Stimulated activated CD4-positive, alpha-beta T cell treated with anti-CD3 and anti-CD28 coated beads, TNF-alpha, amount 100 ng/mL, for 24 hours (primary cell): ENCODE data around the gene LONRF2.
A peak's percentile ranks its signal among the peaks of the same experiment; 100 is the strongest.

Experiments
- DNase-seq, 3 experiments: peaks; one replicate each; pipeline ENCODE4 v3.0.0-alpha.2; 2020; ENCODE audit warnings: low read depth in 3 of 3

The LONRF2 gene

GRCh38 chr2:100275200-100275589, 47.1 kb downstream of the LONRF2 start:
- no peak for DNase-seq

DNA sequence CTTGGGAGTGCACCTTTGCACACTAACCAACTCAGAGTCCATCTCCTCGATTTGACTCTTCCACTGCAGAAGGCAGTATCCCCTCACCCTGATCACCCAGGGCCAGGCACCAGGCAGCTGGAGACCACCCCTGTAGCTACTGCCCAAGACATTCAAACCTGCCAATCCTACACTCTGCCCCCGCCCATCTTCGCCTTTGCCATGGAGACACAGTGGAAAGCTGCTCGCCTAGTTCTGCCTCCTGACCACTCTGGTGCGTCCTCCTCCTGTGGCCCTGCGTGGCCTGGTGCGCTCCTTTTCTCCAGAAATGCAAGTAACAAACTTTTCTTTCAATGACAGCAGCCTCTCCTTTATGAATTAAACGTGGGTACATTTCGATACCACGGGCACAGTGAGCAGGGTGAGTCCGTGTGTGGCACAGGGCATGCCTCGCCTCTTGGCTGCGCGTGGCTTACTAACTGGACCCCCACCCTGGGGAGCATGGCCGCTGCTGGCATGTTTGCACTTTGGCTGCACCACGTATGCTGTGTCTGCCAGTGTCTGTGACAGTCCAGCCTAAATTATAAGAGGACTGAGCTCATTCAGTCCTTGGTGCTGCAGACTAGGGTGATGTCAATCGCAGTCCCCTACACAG, 47.6 kb downstream of the LONRF2 start:
- no peak for DNase-seq

GRCh38 chr2:100274076-100274475, 48.2 kb downstream of the LONRF2 start:
- DNase-seq: no peak

DNA sequence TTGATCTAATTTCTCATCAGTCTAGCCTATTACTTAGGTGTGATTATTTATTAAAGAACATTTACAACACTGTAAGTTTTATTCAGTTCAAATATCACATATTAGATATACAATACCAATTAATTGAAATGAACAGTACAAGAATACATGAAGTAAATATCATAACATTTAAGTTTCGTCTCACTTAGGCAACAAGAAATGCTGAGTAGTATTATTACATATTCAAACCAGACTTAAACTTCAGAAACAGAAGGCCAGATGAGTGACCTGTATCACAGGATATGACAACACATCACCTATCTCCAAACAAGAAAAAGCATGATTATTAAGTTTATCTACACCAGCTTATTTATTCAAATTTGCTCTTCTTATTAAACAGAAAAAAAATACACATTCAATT, 48.9 kb downstream of the LONRF2 start:
- DNase-seq: no peak

DNA sequence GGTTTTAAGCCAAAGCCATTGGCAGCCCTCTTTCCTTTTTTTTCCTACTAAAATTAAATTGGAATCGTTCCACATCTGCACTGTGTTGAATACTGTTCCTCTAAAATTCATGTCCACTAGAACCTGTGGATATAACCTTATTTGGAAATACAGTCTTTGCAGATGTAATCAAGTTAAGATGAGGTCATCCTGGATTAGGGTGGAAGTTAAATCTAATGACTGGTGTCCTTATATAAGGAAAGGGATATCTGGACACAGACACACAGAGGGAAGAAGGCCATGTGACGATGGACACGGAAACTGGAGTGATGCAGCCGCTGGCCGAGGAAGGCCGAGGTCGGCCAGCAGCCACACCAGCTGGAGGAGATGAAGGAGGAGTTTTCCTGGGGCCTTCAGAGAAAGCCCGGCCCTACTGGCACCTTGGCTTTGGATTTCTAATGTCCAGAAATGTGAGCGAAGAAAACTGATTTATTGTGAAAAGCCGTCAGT, 49.4 kb downstream of the LONRF2 start:
- no peak for DNase-seq

- DNase-seq: no peak
These were observed 51.1 kb downstream of the LONRF2 start for GRCh38 chr2:100271210-100271609.

- DNase-seq: no peak
These were observed 51.7 kb downstream of the LONRF2 start for GRCh38 chr2:100270381-100271146.

GRCh38 chr2:100269889-100270288, 52.4 kb downstream of the LONRF2 start:
- no peak for DNase-seq

DNA sequence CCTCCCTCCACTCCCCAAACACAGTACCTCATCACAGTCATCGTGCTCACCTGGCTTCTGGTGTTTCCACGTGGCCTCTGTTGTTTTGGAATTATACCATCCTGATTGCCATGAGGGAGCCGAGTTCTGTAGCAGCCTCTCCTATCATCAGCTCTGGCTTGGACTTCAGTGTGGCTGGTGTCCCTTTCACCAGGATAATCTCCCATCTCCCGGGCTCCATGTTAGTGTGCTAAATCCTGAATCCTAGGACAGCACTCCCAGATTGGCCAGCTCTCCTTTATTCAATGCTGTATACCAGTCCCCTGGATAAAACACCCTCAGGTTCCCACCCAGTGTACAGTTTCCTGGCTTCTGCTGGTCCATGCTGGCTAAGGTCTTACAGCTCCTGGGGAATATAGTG, 53.3 kb downstream of the LONRF2 start:
- DNase-seq: no peak

DNA sequence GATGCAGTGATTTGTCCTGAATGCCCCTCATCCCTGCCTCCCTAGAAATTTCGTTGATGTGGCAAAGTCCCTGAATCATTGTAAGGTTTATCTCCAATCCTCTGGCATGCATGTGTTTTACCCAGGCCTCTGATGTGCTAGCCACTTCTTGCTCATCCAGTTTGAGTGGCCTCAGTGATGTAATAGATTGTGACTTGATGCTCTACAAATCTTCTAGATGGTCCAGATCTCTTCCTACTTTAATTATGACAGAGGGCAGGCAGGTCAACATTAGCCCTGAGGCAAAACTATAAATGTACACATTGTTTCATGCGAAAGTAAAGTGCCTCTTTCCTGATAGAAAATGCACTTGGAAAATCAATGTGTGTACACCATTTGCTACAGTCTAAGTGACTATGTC, 54.5 kb downstream of the LONRF2 start:
- no peak for DNase-seq

- DNase-seq: no peak
These were observed 56.2 kb downstream of the LONRF2 start for GRCh38 chr2:100266126-100266525.

- DNase-seq: no peak
These were observed 57.1 kb downstream of the LONRF2 start for GRCh38 chr2:100265226-100265625.

GRCh38 chr2:100264651-100265050, 57.6 kb downstream of the LONRF2 start:
- DNase-seq: no peak

GRCh38 chr2:100264121-100264520, 58.2 kb downstream of the LONRF2 start:
- DNase-seq: no peak

GRCh38 chr2:100262555-100263320, 59.6 kb downstream of the LONRF2 start:
- DNase-seq: peak; percentile 31 to 53 (median 37)

- DNase-seq: no peak
These were observed 60.3 kb downstream of the LONRF2 start for GRCh38 chr2:100262046-100262445.

DNA sequence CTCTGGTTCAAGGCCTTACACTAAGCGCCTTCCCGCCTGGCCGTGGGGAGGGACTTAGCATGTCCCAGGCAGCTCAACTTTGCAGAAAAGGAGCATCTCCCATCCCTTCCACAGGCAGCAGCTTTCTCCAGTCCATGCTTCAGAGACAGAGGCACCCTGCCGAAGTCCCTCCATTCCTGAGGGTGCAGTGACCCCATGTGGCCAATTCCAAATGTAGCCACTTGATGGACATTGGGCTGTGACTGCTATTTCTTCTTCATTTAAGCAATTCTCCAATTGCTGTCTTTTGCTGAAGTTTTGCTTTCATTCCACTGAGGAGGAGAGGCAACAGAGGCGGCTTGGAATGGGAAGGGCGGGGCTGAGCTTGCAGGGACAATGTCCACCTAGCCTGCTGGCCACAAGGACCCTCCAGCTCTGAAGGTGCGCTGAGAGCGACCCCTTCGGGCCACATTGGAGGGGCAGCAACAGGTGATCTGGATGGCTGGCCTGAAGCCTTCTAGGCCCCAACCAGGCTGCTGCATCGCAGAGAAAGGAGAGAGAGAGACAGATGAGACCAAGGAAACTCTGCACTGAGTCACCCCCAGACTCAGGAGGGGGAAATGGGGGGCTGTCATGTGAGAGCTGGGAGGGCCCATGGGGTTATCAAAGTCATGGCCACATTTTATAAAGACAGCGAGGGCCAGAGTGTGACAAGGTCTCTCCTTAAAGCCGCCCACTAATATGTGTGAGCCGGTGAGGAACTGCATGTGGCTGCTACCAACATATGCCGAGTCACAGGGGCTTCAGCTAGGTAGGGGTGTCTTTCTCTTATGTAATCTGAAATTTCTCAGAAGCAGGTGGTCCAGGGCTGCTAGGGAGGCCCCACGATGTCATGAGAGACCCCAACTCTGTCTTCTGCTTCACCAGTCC, 61.3 kb downstream of the LONRF2 start:
- no peak for DNase-seq

DNA sequence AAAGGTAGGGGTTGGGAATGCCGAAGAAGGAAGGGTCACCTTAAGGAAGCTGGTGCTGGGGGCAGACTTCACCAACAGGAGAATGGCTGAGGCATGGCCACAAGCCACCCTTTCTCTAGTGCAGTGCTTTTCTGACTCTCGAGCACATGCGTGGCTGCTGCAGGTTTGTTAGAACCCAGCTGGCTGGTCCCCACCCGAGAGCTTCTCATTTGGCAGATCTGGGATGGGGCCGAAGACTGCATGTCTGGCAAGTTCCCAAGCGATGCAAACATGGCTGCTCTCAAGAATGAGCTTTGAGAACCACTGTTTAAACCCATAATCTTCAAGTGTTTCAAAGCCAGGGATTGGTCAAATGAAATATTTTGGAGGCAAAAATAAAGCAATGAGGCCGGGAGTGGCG, 63.2 kb downstream of the LONRF2 start:
- DNase-seq: no peak

DNA sequence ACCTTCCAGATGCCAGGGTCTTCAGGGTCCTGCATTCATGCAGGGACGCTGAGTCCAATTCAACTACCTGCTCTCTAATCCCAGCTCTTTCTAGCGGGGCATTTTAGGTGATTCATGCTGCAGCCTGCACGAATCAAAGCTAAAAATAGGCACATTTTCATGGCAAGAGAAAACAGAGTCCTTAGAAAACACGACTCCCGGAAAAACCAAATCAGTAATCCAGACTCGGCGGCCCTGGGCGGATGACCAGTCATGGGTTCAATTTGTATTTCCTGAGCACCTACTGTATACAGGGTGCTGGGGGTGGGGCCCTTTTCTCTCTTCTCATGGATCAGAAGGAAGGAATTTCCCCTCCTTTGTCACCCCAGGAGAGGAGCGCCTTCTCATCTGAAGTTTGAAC, 64.4 kb downstream of the LONRF2 start:
- DNase-seq: no peak

- DNase-seq: no peak
These were observed 65.5 kb downstream of the LONRF2 start for GRCh38 chr2:100256849-100257248.

DNA sequence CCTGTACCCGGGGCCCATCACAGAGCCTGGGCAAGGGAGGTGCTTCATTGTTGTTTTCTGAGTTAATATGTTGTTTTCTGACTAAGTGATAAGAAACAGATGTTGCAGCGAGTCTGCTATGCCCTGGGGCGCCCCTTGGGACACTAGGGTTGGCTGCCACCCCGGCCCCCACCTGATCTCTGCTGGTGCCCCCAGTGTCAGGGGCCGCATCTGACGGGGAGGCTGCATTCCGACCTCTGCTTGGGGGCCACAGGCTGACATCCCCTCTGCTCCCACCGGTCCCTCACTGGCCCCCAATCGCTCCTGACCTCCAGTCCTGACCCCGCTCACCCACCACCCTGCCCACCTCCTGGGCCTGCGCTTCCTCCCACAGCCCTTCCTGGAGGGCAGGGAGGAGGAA, 65.9 kb downstream of the LONRF2 start:
- no peak for DNase-seq
